ENCODE results near the gene SLC27A1.

The SLC27A1 gene

GRCh38 chr19:17441241-17442021 is 28.9 kb upstream of the SLC27A1 start (continued):
- TF ChIP-seq, protein P1, sequence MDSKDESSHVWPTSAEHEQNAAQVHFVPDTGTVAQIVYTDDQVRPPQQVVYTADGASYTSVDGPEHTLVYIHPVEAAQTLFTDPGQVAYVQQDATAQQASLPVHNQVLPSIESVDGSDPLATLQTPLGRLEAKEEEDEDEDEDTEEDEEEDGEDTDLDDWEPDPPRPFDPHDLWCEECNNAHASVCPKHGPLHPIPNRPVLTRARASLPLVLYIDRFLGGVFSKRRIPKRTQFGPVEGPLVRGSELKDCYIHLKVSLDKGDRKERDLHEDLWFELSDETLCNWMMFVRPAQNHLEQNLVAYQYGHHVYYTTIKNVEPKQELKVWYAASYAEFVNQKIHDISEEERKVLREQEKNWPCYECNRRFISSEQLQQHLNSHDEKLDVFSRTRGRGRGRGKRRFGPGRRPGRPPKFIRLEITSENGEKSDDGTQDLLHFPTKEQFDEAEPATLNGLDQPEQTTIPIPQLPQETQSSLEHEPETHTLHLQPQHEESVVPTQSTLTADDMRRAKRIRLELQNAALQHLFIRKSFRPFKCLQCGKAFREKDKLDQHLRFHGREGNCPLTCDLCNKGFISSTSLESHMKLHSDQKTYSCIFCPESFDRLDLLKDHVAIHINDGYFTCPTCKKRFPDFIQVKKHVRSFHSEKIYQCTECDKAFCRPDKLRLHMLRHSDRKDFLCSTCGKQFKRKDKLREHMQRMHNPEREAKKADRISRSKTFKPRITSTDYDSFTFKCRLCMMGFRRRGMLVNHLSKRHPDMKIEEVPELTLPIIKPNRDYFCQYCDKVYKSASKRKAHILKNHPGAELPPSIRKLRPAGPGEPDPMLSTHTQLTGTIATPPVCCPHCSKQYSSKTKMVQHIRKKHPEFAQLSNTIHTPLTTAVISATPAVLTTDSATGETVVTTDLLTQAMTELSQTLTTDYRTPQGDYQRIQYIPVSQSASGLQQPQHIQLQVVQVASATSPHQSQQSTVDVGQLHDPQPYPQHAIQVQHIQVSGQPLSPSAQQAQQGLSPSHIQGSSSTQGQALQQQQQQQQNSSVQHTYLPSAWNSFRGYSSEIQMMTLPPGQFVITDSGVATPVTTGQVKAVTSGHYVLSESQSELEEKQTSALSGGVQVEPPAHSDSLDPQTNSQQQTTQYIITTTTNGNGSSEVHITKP (tag by site-specific recombination; IDR thresholded peaks at IDR 0.05) = no peak
- TF ChIP-seq SP7 (tag by site-specific recombination; IDR thresholded peaks at IDR 0.05) (0 out of 2 replicates have a peak, but pooled peaks have one; percentile 9), TCF7L2 (IDR thresholded peaks at IDR 0.05; ENCODE audit: borderline replicate concordance, low read depth, low read length) (no peak), ZNF394 (tag by site-specific recombination; IDR thresholded peaks at IDR 0.05; ENCODE audit: borderline replicate concordance) (no peak)
- TF ChIP-seq, protein P2, sequence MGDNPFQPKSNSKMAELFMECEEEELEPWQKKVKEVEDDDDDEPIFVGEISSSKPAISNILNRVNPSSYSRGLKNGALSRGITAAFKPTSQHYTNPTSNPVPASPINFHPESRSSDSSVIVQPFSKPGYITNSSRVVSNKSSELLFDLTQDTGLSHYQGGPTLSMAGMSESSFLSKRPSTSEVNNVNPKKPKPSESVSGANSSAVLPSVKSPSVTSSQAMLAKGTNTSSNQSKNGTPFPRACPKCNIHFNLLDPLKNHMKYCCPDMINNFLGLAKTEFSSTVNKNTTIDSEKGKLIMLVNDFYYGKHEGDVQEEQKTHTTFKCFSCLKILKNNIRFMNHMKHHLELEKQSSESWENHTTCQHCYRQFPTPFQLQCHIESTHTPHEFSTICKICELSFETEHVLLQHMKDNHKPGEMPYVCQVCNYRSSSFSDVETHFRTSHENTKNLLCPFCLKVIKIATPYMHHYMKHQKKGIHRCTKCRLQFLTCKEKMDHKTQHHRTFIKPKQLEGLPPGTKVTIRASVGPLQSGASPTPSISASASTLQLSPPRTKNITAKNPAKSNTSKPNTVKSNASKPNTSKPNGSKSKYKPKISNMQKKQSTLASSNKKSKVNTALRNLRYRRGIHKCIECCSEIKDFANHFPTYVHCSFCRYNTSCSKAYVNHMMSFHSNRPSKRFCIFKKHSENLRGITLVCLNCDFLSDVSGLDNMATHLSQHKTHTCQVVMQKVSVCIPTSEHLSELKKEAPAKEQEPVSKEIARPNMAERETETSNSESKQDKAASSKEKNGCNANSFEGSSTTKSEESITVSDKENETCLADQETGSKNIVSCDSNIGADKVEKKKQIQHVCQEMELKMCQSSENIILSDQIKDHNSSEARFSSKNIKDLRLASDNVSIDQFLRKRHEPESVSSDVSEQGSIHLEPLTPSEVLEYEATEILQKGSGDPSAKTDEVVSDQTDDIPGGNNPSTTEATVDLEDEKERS (tag by site-specific recombination; IDR thresholded peaks at IDR 0.05) = no peak

GRCh38 chr19:17445526-17446165 is 24.7 kb upstream of the SLC27A1 start:
- H3K27ac ChIP-seq (ENCODE audit: extremely low read depth, low read depth, low read length) = no peak overlapping the region
- H3K36me3 ChIP-seq (ENCODE audit: control insufficient read depth in 2 of 2, insufficient read depth in 1 of 2, low read length in 2 of 2) = no peaks in the 10 kb centered on the region; a peak in 1 of 3 replicates
- POLR2A ChIA-PET = no interaction called here
- H3K9me3 ChIP-seq (ENCODE audit: control insufficient read depth, insufficient read depth, low read depth, low read length) = no peaks in the 10 kb centered on the region
- CTCF ChIA-PET = interaction anchor here (0.6 to 1.0 kb wide), 5 partner anchors 19 to 406 kb away, joined by 3 to 5 read pairs (median 3); no protein-coding TSS in a partner anchor
- no peaks in the 10 kb centered on the region for H3K4me1 ChIP-seq (ENCODE audit: control insufficient read depth, insufficient read depth, low read length)
- no peak overlapping the region for H3K4me3 ChIP-seq (ENCODE audit: low read depth, low read length)
- TF ChIP-seq, protein P3, sequence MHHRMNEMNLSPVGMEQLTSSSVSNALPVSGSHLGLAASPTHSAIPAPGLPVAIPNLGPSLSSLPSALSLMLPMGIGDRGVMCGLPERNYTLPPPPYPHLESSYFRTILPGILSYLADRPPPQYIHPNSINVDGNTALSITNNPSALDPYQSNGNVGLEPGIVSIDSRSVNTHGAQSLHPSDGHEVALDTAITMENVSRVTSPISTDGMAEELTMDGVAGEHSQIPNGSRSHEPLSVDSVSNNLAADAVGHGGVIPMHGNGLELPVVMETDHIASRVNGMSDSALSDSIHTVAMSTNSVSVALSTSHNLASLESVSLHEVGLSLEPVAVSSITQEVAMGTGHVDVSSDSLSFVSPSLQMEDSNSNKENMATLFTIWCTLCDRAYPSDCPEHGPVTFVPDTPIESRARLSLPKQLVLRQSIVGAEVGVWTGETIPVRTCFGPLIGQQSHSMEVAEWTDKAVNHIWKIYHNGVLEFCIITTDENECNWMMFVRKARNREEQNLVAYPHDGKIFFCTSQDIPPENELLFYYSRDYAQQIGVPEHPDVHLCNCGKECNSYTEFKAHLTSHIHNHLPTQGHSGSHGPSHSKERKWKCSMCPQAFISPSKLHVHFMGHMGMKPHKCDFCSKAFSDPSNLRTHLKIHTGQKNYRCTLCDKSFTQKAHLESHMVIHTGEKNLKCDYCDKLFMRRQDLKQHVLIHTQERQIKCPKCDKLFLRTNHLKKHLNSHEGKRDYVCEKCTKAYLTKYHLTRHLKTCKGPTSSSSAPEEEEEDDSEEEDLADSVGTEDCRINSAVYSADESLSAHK (tag by site-specific recombination; IDR thresholded peaks at IDR 0.05) = no peak
- no peak for TF ChIP-seq ZBTB26 (tag by site-specific recombination; optimal IDR thresholded peaks at IDR 0.05)
- TF ChIP-seq ZNF391 (tag by site-specific recombination; IDR thresholded peaks at IDR 0.05; ENCODE audit: borderline replicate concordance, low read depth) = 0 out of 2 replicates have a peak, but pooled peaks have one; percentile 26
- TF ChIP-seq ZNF366 (tag by site-specific recombination; conservative IDR thresholded peaks at IDR 0.05) = peak; percentile 100
- TF ChIP-seq, protein P4, sequence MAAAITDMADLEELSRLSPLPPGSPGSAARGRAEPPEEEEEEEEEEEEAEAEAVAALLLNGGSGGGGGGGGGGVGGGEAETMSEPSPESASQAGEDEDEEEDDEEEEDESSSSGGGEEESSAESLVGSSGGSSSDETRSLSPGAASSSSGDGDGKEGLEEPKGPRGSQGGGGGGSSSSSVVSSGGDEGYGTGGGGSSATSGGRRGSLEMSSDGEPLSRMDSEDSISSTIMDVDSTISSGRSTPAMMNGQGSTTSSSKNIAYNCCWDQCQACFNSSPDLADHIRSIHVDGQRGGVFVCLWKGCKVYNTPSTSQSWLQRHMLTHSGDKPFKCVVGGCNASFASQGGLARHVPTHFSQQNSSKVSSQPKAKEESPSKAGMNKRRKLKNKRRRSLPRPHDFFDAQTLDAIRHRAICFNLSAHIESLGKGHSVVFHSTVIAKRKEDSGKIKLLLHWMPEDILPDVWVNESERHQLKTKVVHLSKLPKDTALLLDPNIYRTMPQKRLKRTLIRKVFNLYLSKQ (tag by site-specific recombination; IDR thresholded peaks at IDR 0.05; ENCODE audit: borderline replicate concordance) = no peak
- TF ChIP-seq ZNF600 (tag by site-specific recombination; IDR thresholded peaks at IDR 0.05) = no peak
- TF ChIP-seq ZBTB21 (tag by site-specific recombination; IDR thresholded peaks at IDR 0.05) = no peak
- TF ChIP-seq ZNF660 (tag by site-specific recombination; IDR thresholded peaks at IDR 0.05) = no peak
- TF ChIP-seq ZSCAN18 (tag by site-specific recombination; IDR thresholded peaks at IDR 0.05) = 0 out of 2 replicates have a peak, but pooled peaks have one; percentile 30
- no peak for TF ChIP-seq ZEB2 (tag by site-specific recombination; IDR thresholded peaks at IDR 0.05)
- TF ChIP-seq ZBTB17 (tag by site-specific recombination; IDR thresholded peaks at IDR 0.05) = peak; percentile 100
- TF ChIP-seq ZNF530 (tag by site-specific recombination; IDR thresholded peaks at IDR 0.05; ENCODE audit: low read depth) = no peak
- TF ChIP-seq ZSCAN16 (tag by site-specific recombination; IDR thresholded peaks at IDR 0.05) = no peak
- no peak for TF ChIP-seq ZNF843 (tag by site-specific recombination; IDR thresholded peaks at IDR 0.05)
